OCI-LY1 (cell line): ENCODE data around the gene ZNF292.

Source experiments
- CTCF ChIP-seq: fragments of 200-600 bp; sonication (generic), shearing (Covaris generic); IDR thresholded peaks from 2 replicates; pipeline ENCODE4 v1.5.1; 2017; ENCODE audit warnings: mild to moderate bottlenecking, antibody characterized with exemption, low read length, moderate library complexity, mixed read lengths
- EZH2 ChIP-seq: fragments of 200-600 bp; sonication (generic), shearing (Covaris generic); IDR thresholded peaks from 2 replicates; pipeline ENCODE4 v1.8.0; 2017; ENCODE audit warnings: borderline replicate concordance, mixed run types, mild to moderate bottlenecking, antibody characterized with exemption, low read length, moderate library complexity, mixed read lengths

- no peak for TF ChIP-seq CTCF
- no peak for TF ChIP-seq EZH2
Measured at GRCh38 chr6:87122477-87122876, 32.9 kb upstream of the ZNF292 start.
